NCI-H128 (cell line): ENCODE measurements around the gene CX3CR1.
"Not testable (repeated sequence)": the region's sequence is repeated elsewhere in the genome, so short reads cannot be mapped to it uniquely, and the experiment has no call there.

Source experiments
- DNase-seq: peaks from one replicate; lab custom pipeline; 2025; ENCODE audit not compliant: unreplicated experiment; lab: John Stamatoyannopoulos, UW

Gene CX3CR1

DNA sequence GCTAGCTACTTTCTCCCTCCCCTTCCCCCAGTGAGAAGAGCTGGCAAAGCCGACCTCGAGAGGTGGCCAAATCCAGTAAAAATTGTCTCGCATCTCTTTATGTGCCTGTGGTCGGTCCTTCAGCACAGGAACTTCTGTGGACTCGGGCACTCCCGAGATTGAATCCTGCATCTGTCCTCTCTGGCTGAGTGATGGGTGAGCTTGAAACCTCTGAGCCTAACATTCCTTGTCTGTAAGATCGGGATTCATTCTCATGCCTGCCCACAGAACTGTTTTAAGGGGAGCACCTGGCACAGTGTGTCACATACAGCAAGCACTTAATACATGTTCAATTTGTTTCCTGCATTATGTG lies 11.3 kb downstream of the CX3CR1 start:
- no peak for DNase-seq

DNA sequence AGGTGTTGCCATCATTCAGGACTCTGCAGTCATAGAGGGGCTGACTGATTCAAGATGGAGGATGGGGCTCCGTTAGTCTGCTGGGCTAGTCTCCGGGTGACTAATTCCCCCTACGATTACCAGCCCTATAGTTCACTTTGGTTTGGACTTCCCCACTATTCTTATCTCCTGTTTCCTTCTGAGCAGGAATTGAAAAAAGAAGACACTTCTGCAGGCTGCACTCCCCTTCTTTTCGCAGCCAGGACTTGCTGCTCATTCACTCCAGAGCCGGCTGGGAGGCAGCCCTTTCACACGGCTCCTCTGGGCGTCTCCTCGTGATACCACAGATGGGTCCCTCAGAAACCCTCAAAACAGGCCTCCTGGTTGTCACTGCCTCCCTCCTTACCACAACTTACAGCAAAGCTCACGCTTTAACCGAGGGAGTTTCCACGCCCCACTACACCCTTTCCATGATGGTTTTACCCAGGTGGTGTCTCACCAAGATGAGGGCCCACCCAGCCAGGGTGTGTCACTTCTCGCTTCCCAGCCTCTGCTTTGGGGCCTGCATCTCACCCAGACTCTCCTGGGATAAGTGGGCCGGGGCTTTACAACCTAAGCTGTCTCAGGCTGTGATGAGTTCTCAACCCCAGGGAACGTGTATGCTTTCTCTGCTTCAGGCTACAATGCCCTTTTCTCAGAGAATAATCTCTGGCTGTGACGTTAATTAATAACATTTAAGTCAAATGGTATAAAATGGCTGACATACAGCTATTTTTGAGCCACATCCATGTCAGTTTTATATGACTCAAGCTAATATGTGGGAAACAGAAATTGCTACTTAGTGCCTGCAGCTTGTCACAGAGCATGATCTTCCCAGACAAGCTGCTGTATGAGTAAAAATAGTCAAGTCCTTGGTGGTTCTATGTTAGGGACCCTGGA lies 11.9 kb downstream of the CX3CR1 start:
- DNase-seq: no peak

DNA sequence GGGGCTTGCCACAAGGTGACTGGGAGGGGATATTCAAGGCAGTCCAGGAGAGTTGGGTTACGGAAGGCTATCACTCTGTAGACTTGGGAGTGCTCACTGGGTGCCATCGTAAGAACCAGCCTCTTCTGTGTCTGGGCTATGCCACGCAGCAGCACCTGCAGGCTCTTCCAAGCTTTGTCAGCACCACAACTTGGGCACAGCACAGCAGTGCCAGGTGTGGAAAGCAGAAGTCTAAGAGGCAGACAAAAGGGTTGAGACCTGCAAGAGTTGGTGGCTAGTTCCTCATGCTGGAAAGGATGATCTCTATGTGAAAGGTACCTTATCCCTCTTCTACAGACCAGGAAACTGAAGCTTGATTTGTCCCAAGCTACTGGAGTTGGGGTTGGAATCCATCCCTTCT lies 15.8 kb downstream of the CX3CR1 start:
- DNase-seq: no peak

- no peak for DNase-seq
These were observed 16.3 kb downstream of the CX3CR1 start for GRCh38 chr3:39263576-39263975.

GRCh38 chr3:39262846-39263245 lies 17.0 kb downstream of the CX3CR1 start:
- DNase-seq: no peak

DNA sequence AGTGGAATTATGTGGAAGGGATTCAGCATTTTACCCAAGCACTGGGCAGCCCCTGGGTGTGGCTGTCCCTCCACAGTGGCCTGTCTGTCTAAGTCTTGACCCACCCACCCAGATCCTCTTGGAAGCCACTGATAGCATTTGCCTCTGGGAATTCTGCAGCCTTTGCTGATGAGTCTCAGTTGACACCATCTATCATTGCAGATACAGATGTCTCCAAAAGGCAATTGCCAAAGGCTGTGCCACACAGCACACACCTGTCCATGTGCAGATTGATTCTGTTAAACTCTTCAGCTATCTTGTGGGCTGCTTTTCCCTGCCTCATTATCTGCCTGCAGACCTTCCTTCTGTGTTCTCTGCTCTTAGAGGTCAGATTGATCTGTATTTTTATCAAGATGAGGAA lies 18.1 kb downstream of the CX3CR1 start:
- DNase-seq: no peak

DNA sequence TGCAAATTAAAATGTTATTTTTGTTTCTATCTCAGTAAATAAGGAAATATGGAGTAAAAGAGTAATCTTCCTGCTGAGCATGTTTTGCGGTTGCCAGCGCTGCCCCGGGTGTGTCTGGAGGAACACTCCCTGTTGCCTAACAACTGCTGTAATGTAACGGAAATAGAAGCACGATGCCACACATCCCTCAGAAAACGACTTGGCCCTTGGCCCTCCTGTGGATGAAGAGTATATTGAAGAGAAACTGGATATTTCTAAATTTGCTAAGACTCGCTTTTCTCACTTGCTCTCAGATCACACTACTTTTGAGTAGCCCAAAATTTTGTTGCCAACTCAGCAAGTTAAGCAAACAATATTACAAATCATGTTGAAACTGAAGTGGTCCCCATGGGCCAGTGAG lies 18.9 kb downstream of the CX3CR1 start:
- no peak for DNase-seq

DNA sequence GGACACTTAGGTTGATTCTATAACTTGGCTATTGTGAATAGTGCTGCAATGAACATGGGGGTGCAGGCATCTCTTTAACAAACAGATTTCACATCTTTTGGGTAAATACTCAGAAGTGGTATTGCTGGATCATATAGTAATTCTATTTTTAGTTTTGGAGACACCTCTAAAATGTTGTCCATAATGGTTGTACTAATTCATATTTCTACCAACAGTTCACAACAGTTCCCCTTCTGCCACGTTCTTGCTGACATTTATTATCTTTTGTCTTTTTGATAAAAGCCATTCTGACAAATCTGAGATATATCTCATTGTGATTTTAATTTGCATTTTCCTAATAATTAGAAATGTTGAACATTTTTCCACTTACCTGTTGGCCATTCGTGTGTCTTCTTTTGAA lies 19.5 kb downstream of the CX3CR1 start:
- DNase-seq: no peak

GRCh38 chr3:39255503-39256325 lies 24.1 kb downstream of the CX3CR1 start:
- DNase-seq: no peak

GRCh38 chr3:39254806-39255449 lies 24.9 kb downstream of the CX3CR1 start:
- DNase-seq: no peak

- no peak for DNase-seq
These were observed 28.3 kb downstream of the CX3CR1 start for GRCh38 chr3:39251576-39251975.

DNA sequence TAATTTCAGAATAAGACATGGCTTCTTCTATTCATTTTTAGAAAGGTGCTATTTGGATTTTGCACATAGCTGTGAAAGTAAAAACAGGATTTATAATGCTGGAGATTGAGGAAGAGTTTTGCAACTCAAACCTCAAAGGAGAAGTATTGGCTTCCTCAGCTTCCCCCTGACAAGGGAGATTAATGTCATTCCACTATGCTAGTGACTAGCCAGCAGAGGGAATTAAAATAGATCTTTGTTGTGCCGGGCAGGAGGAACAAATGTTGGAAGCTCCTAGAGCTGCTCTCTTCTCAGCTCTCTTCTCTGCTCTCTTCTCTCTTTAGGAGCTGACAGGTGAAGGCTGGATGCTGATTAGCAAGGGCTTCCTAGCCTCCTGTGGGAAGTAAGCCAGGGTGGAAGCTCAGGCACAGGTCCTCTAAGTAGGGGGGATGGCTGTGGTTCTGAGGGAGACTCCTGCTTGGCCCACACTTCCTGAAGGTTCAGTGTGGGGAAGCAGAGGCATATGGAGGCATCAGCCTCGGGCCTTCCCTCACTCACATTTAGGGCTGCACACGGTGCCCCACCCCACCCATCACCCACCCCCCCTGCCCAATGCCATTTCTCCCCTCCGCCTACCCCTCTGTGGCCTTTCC lies 29.6 kb downstream of the CX3CR1 start:
- no peak for DNase-seq

DNA sequence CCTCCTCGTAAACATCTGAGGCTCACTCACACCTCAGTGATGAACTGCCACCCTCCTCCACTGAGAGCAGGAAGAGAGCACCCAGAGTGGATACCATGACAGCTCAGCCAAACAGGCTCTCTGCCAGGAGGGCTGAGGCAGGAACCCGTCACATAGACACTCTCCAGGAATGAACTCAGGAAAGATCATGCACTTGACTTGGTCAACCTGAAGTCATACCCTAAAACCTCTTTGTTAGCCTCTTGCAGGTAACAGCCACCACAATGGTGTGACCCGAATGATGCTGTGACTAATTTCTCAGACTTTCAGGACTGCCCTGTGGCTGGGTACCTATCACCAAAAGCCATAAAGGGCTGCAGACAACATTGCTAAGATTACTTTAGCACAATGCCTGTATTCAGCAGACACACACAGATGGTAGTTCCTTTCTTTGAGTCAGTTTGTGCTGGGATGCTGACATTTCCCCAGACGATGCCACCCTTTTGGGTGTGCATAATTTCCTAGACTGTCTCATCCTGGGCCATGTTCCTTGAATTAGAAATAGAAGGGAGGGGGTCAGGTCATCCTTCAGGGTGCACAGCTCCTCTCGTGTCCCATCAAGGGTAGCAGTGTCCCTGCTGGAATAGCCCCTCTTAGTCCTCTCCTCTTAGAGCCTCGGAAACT lies 30.3 kb downstream of the CX3CR1 start:
- no peak for DNase-seq

DNA sequence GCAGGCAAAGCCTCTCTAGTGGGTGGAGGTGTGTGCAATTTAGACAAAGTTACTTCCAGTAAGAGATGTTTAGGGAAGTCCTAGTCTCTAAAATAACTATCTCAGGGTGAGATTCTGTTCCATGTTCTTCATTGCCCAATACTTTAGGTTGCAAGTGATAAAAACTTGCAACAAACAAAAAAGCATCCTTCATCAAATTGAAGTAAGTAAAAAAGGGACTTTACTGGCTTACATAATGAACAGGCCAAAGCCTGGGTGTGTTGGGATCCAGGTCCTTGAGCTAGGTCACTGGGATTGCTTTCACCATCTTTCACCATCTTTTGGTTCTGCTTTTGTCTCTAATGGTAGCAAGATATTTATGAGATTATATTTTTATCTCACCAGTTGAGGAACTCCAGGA lies 38.3 kb downstream of the CX3CR1 start:
- DNase-seq: no peak

DNA sequence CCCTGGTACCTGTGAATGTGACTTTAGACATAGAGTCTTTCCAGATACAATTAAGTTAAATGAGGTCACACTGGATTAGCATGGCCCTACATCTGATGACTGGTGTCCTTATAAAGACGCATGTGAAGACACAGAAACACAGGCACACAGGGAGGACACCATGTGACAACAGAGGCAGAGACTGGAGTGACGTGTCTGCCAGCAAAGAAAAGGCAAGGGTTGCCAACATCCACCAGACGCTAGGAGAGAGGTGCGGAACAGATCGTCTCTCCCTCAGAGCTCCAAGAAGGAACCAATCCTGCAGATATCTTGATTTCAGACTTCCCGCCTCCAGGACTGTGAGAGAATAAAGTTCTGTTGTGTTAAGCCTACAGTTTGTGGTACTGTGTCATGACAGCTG lies 42.8 kb downstream of the CX3CR1 start:
- DNase-seq: no peak

DNA sequence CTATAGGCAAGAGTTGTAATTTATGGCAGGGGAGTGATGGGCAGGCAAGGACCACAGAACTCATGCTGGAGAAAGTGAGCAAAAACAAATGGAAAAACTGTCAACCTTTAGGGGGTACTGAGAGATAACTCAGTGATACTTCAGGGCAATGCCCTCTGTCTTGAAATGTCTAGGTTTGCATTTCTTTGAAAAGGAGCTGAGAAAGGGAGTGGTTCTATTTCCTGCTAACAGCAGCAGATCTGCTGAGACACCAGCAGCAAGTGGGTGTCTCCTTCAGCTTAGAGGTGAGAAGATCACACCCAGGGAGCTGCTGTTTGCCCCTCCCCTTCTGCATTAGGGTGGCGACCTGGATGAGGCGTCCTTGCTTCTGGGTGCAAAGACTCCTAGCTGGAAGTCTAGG lies 45.2 kb downstream of the CX3CR1 start:
- no peak for DNase-seq

DNA sequence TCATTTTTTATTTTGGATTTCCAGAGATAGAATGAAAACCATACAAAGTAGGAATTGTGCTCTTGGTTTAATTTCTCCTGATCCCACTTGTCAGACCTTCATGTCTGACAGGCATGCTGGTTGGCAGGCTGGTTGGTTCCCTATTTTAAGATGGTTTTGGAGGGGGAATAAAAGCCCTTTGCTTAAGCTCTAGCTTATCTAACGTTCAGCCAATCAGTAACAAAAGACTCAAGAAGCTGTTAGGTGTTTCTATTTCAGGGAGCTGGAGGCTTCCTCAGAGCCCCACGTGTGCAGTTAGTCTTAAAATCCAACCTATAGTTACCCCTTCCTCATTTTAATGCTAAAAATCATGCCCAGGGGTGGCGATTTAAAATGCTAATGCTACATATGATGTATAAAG lies 47.0 kb downstream of the CX3CR1 start:
- DNase-seq: no peak

DNA sequence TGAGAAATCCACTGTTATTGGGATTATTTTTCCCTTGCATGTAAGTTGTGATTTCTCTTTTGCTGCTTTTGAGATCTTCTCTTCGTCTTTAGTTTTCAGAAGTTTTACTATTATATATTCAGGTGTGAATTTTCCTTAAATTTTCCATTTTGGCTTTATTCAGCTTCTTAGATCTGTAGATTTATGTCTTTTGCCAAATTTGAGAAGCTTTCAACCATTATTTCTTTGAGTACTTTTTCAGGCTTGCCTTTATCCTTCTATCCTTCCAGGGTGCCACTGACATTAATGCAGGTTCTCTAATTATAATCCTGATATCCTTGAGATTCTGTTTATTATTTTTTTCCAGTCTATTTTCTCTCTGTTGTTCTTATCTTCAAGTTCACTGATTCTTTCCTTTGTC lies 49.4 kb downstream of the CX3CR1 start:
- DNase-seq: no peak

- DNase-seq: no peak
These were observed 51.3 kb downstream of the CX3CR1 start for GRCh38 chr3:39228496-39228895.

DNA sequence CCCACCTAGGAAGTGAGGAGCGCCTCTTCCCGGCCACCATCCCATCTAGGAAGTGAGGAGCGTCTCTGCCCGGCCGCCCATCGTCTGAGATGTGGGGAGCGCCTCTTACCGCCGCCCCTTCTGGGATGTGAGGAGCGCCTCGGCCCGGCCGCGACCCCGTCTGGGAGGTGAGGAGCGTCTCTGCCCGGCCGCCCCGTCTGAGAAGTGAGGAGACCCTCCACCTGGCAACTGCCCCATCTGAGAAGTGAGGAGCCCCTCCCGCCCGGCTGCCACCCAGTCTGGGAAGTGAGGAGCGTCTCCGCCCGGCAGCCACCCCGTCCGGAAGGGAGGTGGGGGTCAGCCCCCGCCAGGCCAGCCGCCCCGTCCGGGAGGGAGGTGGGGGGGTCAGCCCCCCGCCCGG lies 52.2 kb downstream of the CX3CR1 start:
- not testable (repeated sequence) for DNase-seq
